GM06990 (cell line): ENCODE data around the gene ANGPTL8.
A peak's percentile ranks its signal among the peaks of the same experiment; 100 is the strongest.

Experiments used
- DNase-seq: peaks from one replicate; pipeline ENCODE4 v3.0.0-alpha.2; 2011; ENCODE audit not compliant: insufficient read length; ENCODE audit errors: extremely low read depth
- H3K27me3 ChIP-seq: replicated peaks from 2 replicates; pipeline ENCODE4 v1.6.0; 2011; ENCODE audit warnings: low read length; ENCODE audit not compliant: control insufficient read depth, insufficient read depth
- H3K36me3 ChIP-seq: 2 replicates; pipeline ENCODE4 v1.5.1; 2011; ENCODE audit warnings: low read length; ENCODE audit not compliant: control insufficient read depth, insufficient read depth
- H3K4me3 ChIP-seq: replicated peaks from 2 replicates; pipeline ENCODE4 v1.5.1; 2011; ENCODE audit warnings: low read depth, mild to moderate bottlenecking, control low read depth, low read length
- TF ChIP-seq, protein P1 (sequence below): IDR thresholded peaks from 2 replicates; pipeline ENCODE4 v1.5.1; 2011; ENCODE audit warnings: low read length, control low read depth, mild to moderate bottlenecking, inconsistent platforms; ENCODE audit not compliant: insufficient read depth, poor library complexity, severe bottlenecking

The ANGPTL8 gene

GRCh38 chr19:11201791-11202190 is 37.6 kb upstream of the ANGPTL8 start:
- Histone ChIP-seq H3K27me3 (no peaks in the 10 kb centered on the region), H3K36me3 (no peaks in the 10 kb centered on the region; the same call in 1 of the 2 replicates), H3K4me3 (no peak overlapping the region)
- TF ChIP-seq, protein P1, sequence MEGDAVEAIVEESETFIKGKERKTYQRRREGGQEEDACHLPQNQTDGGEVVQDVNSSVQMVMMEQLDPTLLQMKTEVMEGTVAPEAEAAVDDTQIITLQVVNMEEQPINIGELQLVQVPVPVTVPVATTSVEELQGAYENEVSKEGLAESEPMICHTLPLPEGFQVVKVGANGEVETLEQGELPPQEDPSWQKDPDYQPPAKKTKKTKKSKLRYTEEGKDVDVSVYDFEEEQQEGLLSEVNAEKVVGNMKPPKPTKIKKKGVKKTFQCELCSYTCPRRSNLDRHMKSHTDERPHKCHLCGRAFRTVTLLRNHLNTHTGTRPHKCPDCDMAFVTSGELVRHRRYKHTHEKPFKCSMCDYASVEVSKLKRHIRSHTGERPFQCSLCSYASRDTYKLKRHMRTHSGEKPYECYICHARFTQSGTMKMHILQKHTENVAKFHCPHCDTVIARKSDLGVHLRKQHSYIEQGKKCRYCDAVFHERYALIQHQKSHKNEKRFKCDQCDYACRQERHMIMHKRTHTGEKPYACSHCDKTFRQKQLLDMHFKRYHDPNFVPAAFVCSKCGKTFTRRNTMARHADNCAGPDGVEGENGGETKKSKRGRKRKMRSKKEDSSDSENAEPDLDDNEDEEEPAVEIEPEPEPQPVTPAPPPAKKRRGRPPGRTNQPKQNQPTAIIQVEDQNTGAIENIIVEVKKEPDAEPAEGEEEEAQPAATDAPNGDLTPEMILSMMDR, result no peak
- DNase-seq, result no peak

- no peaks in the 10 kb centered on the region for H3K27me3 ChIP-seq
- no peak for DNase-seq
- no peak overlapping the region for H3K4me3 ChIP-seq
- no peaks in the 10 kb centered on the region; the same call in 1 of the 2 replicates for H3K36me3 ChIP-seq
- TF ChIP-seq, protein P1, result no peak
Measured at GRCh38 chr19:11202488-11203193, 36.8 kb upstream of the ANGPTL8 start.

GRCh38 chr19:11203194-11204075 is 36.0 kb upstream of the ANGPTL8 start:
- no peaks in the 10 kb centered on the region; the same call in 1 of the 2 replicates for H3K36me3 ChIP-seq
- no peaks in the 10 kb centered on the region for H3K27me3 ChIP-seq
- TF ChIP-seq, protein P1, result peak; percentile 86
- H3K4me3 ChIP-seq, result no peak overlapping the region
- DNase-seq, result no peak

- H3K4me3 ChIP-seq, result no peak overlapping the region
- H3K27me3 ChIP-seq, result no peaks in the 10 kb centered on the region
- TF ChIP-seq, protein P1, result no peak
- H3K36me3 ChIP-seq, result no peaks in the 10 kb centered on the region; the same call in 1 of the 2 replicates
- no peak for DNase-seq
Measured at GRCh38 chr19:11204076-11204602, 35.3 kb upstream of the ANGPTL8 start.

DNA sequence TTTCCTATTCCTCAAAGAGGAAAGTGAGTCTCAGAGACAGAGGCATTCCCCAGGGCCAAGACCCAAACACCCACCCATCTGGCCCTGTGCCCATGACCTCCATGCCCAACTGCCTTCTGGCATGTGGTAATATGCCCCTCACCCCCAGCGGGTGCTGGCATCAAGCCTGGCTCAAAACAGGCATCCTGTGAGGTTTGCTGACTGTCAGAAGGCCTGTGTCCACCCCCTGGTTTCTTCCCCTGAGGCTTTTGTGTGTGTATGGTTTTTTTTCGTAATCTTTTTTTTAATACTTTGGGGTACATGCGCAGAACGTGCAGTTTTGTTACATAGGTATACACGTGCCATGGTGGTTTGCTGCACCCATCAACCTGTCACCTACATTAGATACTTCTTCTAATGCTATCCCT is 34.5 kb upstream of the ANGPTL8 start:
- DNase-seq, result no peak
- Histone ChIP-seq H3K36me3 (no peaks in the 10 kb centered on the region; the same call in 1 of the 2 replicates), H3K27me3 (no peaks in the 10 kb centered on the region), H3K4me3 (no peak overlapping the region)
- TF ChIP-seq, protein P1, result no peak
